PC-9 (cell line): ENCODE data around the gene MAPK1. TPM values are rescaled to one million over a fixed set of nuclear protein-coding genes. Genes with fewer than 3 reads are reported as not detected.

ENCODE experiments used
- BruUV-seq: library from RNA; stranded (reverse); fragments of 400-500 nt; replicated peaks from 2 replicates; lab custom pipeline; 2021; lab: Mats Ljungman, UMichigan
- CTCF ChIA-PET: fragments of 300-600 bp; sonication (Branson Sonifier 250); formaldehyde crosslinking; loops from one replicate; lab custom pipeline; 2022; ENCODE audit warnings: antibody characterized with exemption; lab: Charles Lee
- POLR2A ChIA-PET: fragments of 300-600 bp; sonication (Branson Sonifier 250); formaldehyde crosslinking; loops from one replicate; lab custom pipeline; 2022; ENCODE audit warnings: antibody characterized with exemption; ENCODE audit not compliant: unreplicated experiment; lab: Charles Lee
- DNase-seq, 2 experiments: peaks; one replicate each; pipeline versions ENCODE4 v3.0.0 to v3.0.0-alpha.2; 2015 to 2022; ENCODE audit warnings: mixed read lengths in 1 of 2
- H2AFZ ChIP-seq: fragments of 200-600 bp; sonication (generic); 2 replicates; pipeline ENCODE4 v1.8.1; 2017; ENCODE audit warnings: antibody characterized with exemption
- H3F3A ChIP-seq: fragments of 200-600 bp; sonication (generic); 2 replicates; pipeline ENCODE4 v1.8.1; 2017; ENCODE audit warnings: antibody characterized with exemption, mild to moderate bottlenecking, low read depth; ENCODE audit not compliant: insufficient read depth
- H3K27ac ChIP-seq: fragments of 200-600 bp; sonication (generic); 2 replicates; pipeline ENCODE4 v1.6.1; 2016; ENCODE audit warnings: mixed run types
- H3K27me3 ChIP-seq: fragments of 200-600 bp; sonication (generic); 2 replicates; pipeline ENCODE4 v1.6.1; 2016; ENCODE audit warnings: low read depth, mixed run types; ENCODE audit not compliant: insufficient read depth
- H3K36me3 ChIP-seq: fragments of 200-600 bp; sonication (generic); 2 replicates; pipeline ENCODE4 v1.6.1; 2016; ENCODE audit warnings: low read depth, mixed run types
- H3K4me1 ChIP-seq: fragments of 200-600 bp; sonication (generic); replicated peaks from 2 replicates; pipeline ENCODE4 v1.6.1; 2016; ENCODE audit warnings: mixed run types; ENCODE audit not compliant: insufficient read depth
- H3K4me2 ChIP-seq: fragments of 200-600 bp; sonication (generic); 2 replicates; pipeline ENCODE4 v1.6.1; 2017; ENCODE audit warnings: mixed run types
- H3K4me3 ChIP-seq: fragments of 200-600 bp; sonication (generic); 2 replicates; pipeline ENCODE4 v1.6.1; 2016; ENCODE audit warnings: mixed run types
- H3K79me2 ChIP-seq: fragments of 200-600 bp; sonication (generic); 2 replicates; pipeline ENCODE4 v1.6.1; 2017; ENCODE audit warnings: low read depth, mixed run types
- H3K9me2 ChIP-seq: fragments of 200-600 bp; sonication (generic); 2 replicates; pipeline ENCODE4 v1.8.1; 2017; ENCODE audit warnings: mild to moderate bottlenecking; ENCODE audit not compliant: insufficient read depth
- H3K9me3 ChIP-seq: fragments of 200-600 bp; sonication (generic); 2 replicates; pipeline ENCODE4 v1.8.1; 2016; ENCODE audit warnings: low read depth; ENCODE audit not compliant: insufficient read depth
- H4K20me1 ChIP-seq: fragments of 200-600 bp; sonication (generic); 2 replicates; pipeline ENCODE4 v1.8.1; 2017; ENCODE audit not compliant: insufficient read depth
- CTCF ChIP-seq: fragments of 200-600 bp; sonication (generic); conservative IDR thresholded peaks from 2 replicates; pipeline ENCODE4 v1.6.1; 2017; ENCODE audit warnings: mixed run types, antibody characterized with exemption, mild to moderate bottlenecking, moderate library complexity
- EZH2 ChIP-seq: fragments of 200-600 bp; sonication (generic); IDR thresholded peaks from 2 replicates; pipeline ENCODE4 v1.8.0; 2017; ENCODE audit warnings: antibody characterized with exemption, low read depth
- intact Hi-C: fragments of 100-400 bp; cut with micrococcal nuclease; formaldehyde crosslinking; loops from one replicate; pipeline ENCODE4 v1.10.0; 2022; ENCODE audit not compliant: unreplicated experiment
- total RNA-seq: library from RNA; stranded (reverse); gene quantifications from 2 replicates; pipeline ENCODE4 v1.2.3, GENCODE V29; 2021

MAPK1 gene
- total RNA-seq, 1 experiment from 2014 or later: 82.8 TPM

GRCh38 chr22:21758091-21758864 lies 109.2 kb downstream of the MAPK1 start:
- H3K9me2 ChIP-seq: no peaks in the 10 kb centered on the region
- no peaks in the 10 kb centered on the region for H3K9me3 ChIP-seq
- no peak overlapping the region for H2AFZ ChIP-seq
- no TSS peak for BruUV-seq
- H3F3A ChIP-seq: no peaks in the 10 kb centered on the region
- POLR2A ChIA-PET: no interaction called here
- no peaks in the 10 kb centered on the region for H3K27me3 ChIP-seq
- TF ChIP-seq EZH2 (no peak), CTCF (no peak)
- no peaks in the 10 kb centered on the region; the same call in 1 of the 2 replicates for H3K4me1 ChIP-seq
- no peaks in the 10 kb centered on the region for H3K79me2 ChIP-seq
- H3K4me2 ChIP-seq: no peak overlapping the region
- H3K4me3 ChIP-seq: no peak overlapping the region
- no peak for DNase-seq
- H3K36me3 ChIP-seq: no peaks in the 10 kb centered on the region
- H4K20me1 ChIP-seq: no peaks in the 10 kb centered on the region
- H3K27ac ChIP-seq: no peak overlapping the region
- CTCF ChIA-PET: no interaction called here
- intact Hi-C loops: no loop called here

GRCh38 chr22:21755851-21756284 lies 111.6 kb downstream of the MAPK1 start:
- H3K79me2 ChIP-seq: no peaks in the 10 kb centered on the region
- intact Hi-C loops: no loop called here
- H3F3A ChIP-seq: no peaks in the 10 kb centered on the region
- H2AFZ ChIP-seq: no peak overlapping the region
- no peak overlapping the region for H3K4me2 ChIP-seq
- H3K4me3 ChIP-seq: no peak overlapping the region
- H3K9me2 ChIP-seq: no peaks in the 10 kb centered on the region
- no TSS peak for BruUV-seq
- H3K9me3 ChIP-seq: no peaks in the 10 kb centered on the region
- H4K20me1 ChIP-seq: no peaks in the 10 kb centered on the region
- POLR2A ChIA-PET: no interaction called here
- no peak overlapping the region for H3K27ac ChIP-seq
- CTCF ChIA-PET: interaction anchor here (0.6 kb wide), 1 partner anchor 19 kb away, joined by 3 read pairs; no protein-coding TSS in a partner anchor
- H3K27me3 ChIP-seq: no peaks in the 10 kb centered on the region
- DNase-seq: no peak
- TF ChIP-seq EZH2: no peak
- no peak for TF ChIP-seq CTCF
- H3K4me1 ChIP-seq: no peaks in the 10 kb centered on the region; the same call in 1 of the 2 replicates
- no peaks in the 10 kb centered on the region for H3K36me3 ChIP-seq

- no peak for DNase-seq
- H3K36me3 ChIP-seq: no peaks in the 10 kb centered on the region
- intact Hi-C loops: no loop called here
- no peaks in the 10 kb centered on the region for H3F3A ChIP-seq
- POLR2A ChIA-PET: interaction anchor here (0.6 kb wide), 1 partner anchor 70 kb away, joined by 4 read pairs; no protein-coding TSS in a partner anchor
- no TSS peak for BruUV-seq
- TF ChIP-seq CTCF (no peak), EZH2 (no peak)
- no peak overlapping the region for H3K4me3 ChIP-seq
- H3K27me3 ChIP-seq: no peaks in the 10 kb centered on the region
- no peaks in the 10 kb centered on the region for H4K20me1 ChIP-seq
- H3K9me2 ChIP-seq: no peaks in the 10 kb centered on the region
- H3K79me2 ChIP-seq: no peaks in the 10 kb centered on the region
- CTCF ChIA-PET: no interaction called here
- H3K4me1 ChIP-seq: no peaks in the 10 kb centered on the region; the same call in 1 of the 2 replicates
- no peak overlapping the region for H2AFZ ChIP-seq
- H3K9me3 ChIP-seq: no peaks in the 10 kb centered on the region
- H3K27ac ChIP-seq: no peak overlapping the region
- H3K4me2 ChIP-seq: no peak overlapping the region
Measured at GRCh38 chr22:21754523-21754922, 112.9 kb downstream of the MAPK1 start.
